ENCODE measurements around the gene NCOA3.
"Not testable (repeated sequence)": the region's sequence is repeated elsewhere in the genome, so short reads cannot be mapped to it uniquely, and the experiment has no call there.

Gene NCOA3

DNA sequence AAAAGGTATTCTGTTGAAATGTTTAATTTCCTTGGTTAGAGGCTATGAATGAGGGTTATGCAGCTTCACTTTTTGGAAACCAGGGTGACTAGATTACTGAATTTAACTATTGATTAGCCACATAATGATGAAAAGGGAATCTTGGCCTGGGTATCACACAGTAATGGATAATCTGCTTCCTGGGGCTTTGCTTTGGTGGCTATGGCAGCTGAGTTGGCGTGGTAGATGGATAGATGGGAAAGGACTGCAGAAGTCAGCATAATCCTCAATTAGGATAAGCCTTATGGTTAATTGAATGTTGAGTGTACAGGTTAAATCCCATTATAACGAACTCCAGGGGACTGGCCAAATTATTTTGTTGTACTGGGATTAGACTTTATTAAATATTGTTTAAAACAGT is 5.2 kb downstream of the NCOA3 start:
- Histone ChIP-seq H4K8ac (ENCODE audit: low read length) (no peak overlapping the region), H3K4ac (ENCODE audit: low read depth in 1 of 2, low read length in 2 of 2) (no peak overlapping the region), H3K4me3 (ENCODE audit: insufficient read depth in 1 of 2, low read depth in 1 of 2, low read length in 2 of 2) (no peak overlapping the region), H3K27ac (ENCODE audit: low read length, poor library complexity, severe bottlenecking) (no peak overlapping the region), H3K79me1 (replicated peaks; ENCODE audit: low read length, poor library complexity, severe bottlenecking) (peaks cover 10% of the 10 kb centered on the region), H4K91ac (ENCODE audit: low read length) (no peak overlapping the region), H2BK12ac (ENCODE audit: low read length in 2 of 2) (no peak overlapping the region), H3K4me1 (ENCODE audit: control insufficient read depth, insufficient read depth, low read depth, low read length) (peaks cover 2% of the 10 kb centered on the region), H3K9me3 (ENCODE audit: control insufficient read depth, low read length) (no peaks in the 10 kb centered on the region), H2AK5ac (ENCODE audit: low read length, severe bottlenecking) (no peak overlapping the region), H2BK120ac (ENCODE audit: low read depth, low read length) (no peak overlapping the region), H3K23ac (ENCODE audit: low read length in 2 of 2) (no peak overlapping the region), H3K9ac (ENCODE audit: low read length) (no peak overlapping the region), H3K4me2 (ENCODE audit: low read length, poor library complexity, severe bottlenecking) (no peak overlapping the region), H2BK15ac (ENCODE audit: low read depth, poor library complexity, severe bottlenecking) (no peak overlapping the region), H3K36me3 (ENCODE audit: control insufficient read depth in 1 of 2, insufficient read depth in 2 of 2, low read depth in 1 of 2, low read length in 2 of 2) (peaks cover 0 to 4% of the 10 kb centered on the region in 2 experiments), H3K18ac (ENCODE audit: low read depth in 1 of 2, low read length in 2 of 2) (no peak overlapping the region), H3K14ac (ENCODE audit: low read length in 2 of 2) (no peak overlapping the region), H3K27me3 (ENCODE audit: control insufficient read depth in 1 of 2, insufficient read depth in 1 of 2, low read length in 2 of 2) (no peaks in the 10 kb centered on the region), H2BK5ac (ENCODE audit: low read depth, low read length, poor library complexity, severe bottlenecking) (no peak overlapping the region), H2AFZ (ENCODE audit: low read depth, low read length) (no peak overlapping the region)
- WGBS, result 97% methylated on average over 2 of the region's 2 CpGs
- no peak for DNase-seq

DNA sequence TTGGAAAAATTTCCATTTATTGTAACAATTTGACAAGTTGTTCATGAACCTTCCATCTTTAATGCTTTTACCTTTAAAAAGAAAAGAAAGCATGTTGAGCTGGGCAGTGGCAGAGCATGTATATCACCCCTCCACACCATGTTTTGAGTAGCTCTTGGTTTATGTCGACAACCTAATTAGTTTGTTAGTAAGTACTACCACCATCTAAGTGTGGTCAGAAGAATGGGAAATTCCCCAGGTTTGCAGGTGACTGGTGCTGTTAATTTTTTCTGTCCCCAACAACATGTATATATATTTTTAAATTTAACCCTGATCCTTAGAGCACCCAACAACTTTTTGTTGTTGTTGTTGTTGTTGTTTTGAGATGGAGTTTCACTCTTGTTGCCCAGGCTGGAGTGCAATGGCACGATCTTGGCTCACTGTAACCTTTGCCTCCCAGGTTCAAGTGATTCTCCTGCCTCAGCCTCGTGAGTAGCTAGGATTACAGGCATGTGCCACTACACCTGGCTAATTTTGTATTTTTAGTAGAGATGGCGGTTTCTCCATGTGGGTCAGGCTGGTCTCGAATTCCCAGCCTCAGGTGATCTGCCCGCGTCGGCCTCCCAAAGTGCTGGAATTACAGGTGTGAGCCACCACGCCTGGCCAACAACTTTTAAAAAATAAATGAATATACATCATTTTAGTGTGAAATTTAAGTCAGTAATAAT is 5.7 kb downstream of the NCOA3 start:
- not testable (repeated sequence) for H2AK5ac ChIP-seq (ENCODE audit: low read length, severe bottlenecking); H3K14ac ChIP-seq (ENCODE audit: low read length in 2 of 2); H3K27ac ChIP-seq (ENCODE audit: low read length, poor library complexity, severe bottlenecking); H3K4me1 ChIP-seq (ENCODE audit: control insufficient read depth, insufficient read depth, low read depth, low read length); H2BK120ac ChIP-seq (ENCODE audit: low read depth, low read length); H3K4me3 ChIP-seq (ENCODE audit: insufficient read depth in 1 of 2, low read depth in 1 of 2, low read length in 2 of 2); H2BK12ac ChIP-seq (ENCODE audit: low read length in 2 of 2); H3K9ac ChIP-seq (ENCODE audit: low read length); H3K9me3 ChIP-seq (ENCODE audit: control insufficient read depth, low read length); H2BK5ac ChIP-seq (ENCODE audit: low read depth, low read length, poor library complexity, severe bottlenecking); H4K8ac ChIP-seq (ENCODE audit: low read length); H3K79me1 ChIP-seq (replicated peaks; ENCODE audit: low read length, poor library complexity, severe bottlenecking); H2BK15ac ChIP-seq (ENCODE audit: low read depth, poor library complexity, severe bottlenecking); H3K18ac ChIP-seq (ENCODE audit: low read depth in 1 of 2, low read length in 2 of 2); H3K23ac ChIP-seq (ENCODE audit: low read length in 2 of 2); H2AFZ ChIP-seq (ENCODE audit: low read depth, low read length); H3K4me2 ChIP-seq (ENCODE audit: low read length, poor library complexity, severe bottlenecking); DNase-seq; H3K4ac ChIP-seq (ENCODE audit: low read depth in 1 of 2, low read length in 2 of 2); H4K91ac ChIP-seq (ENCODE audit: low read length); H3K27me3 ChIP-seq (ENCODE audit: control insufficient read depth in 1 of 2, insufficient read depth in 1 of 2, low read length in 2 of 2); H3K36me3 ChIP-seq (ENCODE audit: control insufficient read depth in 1 of 2, insufficient read depth in 2 of 2, low read depth in 1 of 2, low read length in 2 of 2)
- 97% methylated on average over 4 of the region's 9 CpGs for WGBS

DNA sequence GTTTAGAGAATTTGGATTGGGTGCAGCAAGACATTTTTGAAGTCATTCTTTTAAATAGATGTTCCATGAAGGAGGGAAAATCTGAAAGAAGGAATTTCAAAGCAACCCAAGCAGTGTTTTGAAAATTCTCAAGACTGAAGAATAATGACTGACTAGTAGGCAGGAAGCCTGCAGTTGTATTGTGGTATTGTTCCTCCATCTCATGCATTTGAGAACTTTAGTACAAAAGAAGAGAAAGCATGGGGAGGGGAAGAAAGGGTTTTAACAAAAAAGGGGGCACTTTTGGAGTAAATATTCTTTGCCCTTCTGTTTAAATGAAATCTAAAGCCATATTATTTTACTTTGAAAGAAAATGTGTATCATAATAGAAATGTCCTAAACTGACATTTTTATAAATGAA is 6.6 kb downstream of the NCOA3 start:
- no peaks in the 10 kb centered on the region for H3K9me3 ChIP-seq (ENCODE audit: control insufficient read depth, low read length)
- H3K4me1 ChIP-seq (ENCODE audit: control insufficient read depth, insufficient read depth, low read depth, low read length), result peaks cover 2% of the 10 kb centered on the region
- H3K4me2 ChIP-seq (ENCODE audit: low read length, poor library complexity, severe bottlenecking), result no peak overlapping the region
- H3K27ac ChIP-seq (ENCODE audit: low read length, poor library complexity, severe bottlenecking), result no peak overlapping the region
- H2AFZ ChIP-seq (ENCODE audit: low read depth, low read length), result no peak overlapping the region
- DNase-seq, result no peak
- no peak overlapping the region for H2BK12ac ChIP-seq (ENCODE audit: low read length in 2 of 2)
- no peak overlapping the region for H2BK120ac ChIP-seq (ENCODE audit: low read depth, low read length)
- no peaks in the 10 kb centered on the region for H3K27me3 ChIP-seq (ENCODE audit: control insufficient read depth in 1 of 2, insufficient read depth in 1 of 2, low read length in 2 of 2)
- H3K79me1 ChIP-seq (replicated peaks; ENCODE audit: low read length, poor library complexity, severe bottlenecking), result peaks cover 12% of the 10 kb centered on the region
- no peak overlapping the region for H2BK15ac ChIP-seq (ENCODE audit: low read depth, poor library complexity, severe bottlenecking)
- H3K9ac ChIP-seq (ENCODE audit: low read length), result no peak overlapping the region
- H3K36me3 ChIP-seq (ENCODE audit: control insufficient read depth in 1 of 2, insufficient read depth in 2 of 2, low read depth in 1 of 2, low read length in 2 of 2), result peaks cover 0 to 8% of the 10 kb centered on the region in 2 experiments
- no peak overlapping the region for H2BK5ac ChIP-seq (ENCODE audit: low read depth, low read length, poor library complexity, severe bottlenecking)
- H3K23ac ChIP-seq (ENCODE audit: low read length in 2 of 2), result no peak overlapping the region
- H3K4me3 ChIP-seq (ENCODE audit: insufficient read depth in 1 of 2, low read depth in 1 of 2, low read length in 2 of 2), result no peak overlapping the region
- H3K18ac ChIP-seq (ENCODE audit: low read depth in 1 of 2, low read length in 2 of 2), result no peak overlapping the region
- no peak overlapping the region for H4K91ac ChIP-seq (ENCODE audit: low read length)
- no peak overlapping the region for H4K8ac ChIP-seq (ENCODE audit: low read length)
- no peak overlapping the region for H3K14ac ChIP-seq (ENCODE audit: low read length in 2 of 2)
- no peak overlapping the region for H3K4ac ChIP-seq (ENCODE audit: low read depth in 1 of 2, low read length in 2 of 2)
- no peak overlapping the region for H2AK5ac ChIP-seq (ENCODE audit: low read length, severe bottlenecking)

DNA sequence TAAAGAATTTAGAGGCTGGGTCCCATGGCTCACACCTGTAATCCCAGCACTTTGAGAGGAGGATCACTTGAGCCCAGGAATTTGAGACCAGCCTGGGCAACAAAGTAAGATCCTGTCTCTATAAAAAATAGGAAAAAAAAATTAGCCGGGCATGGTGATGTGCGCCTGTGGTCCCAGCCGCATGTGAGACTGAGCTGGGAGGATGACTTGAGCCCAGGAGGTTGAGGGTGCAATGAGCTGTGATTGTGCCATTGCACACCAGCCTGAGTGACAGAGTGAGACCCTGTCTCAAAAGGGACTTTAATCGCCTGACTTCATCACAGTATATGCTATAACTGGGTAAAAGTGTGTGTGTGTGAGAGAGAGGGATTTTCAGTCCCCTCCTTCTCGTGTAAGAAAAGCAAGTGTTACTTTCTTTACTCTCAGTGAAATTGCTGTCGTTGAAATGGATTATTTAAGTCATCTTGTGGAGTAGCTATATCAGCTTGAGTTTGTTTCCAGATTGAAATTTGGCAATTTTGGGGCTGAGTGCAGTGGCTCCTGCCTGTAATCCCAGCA is 7.5 kb downstream of the NCOA3 start:
- 96% methylated on average over 6 of the region's 6 CpGs for WGBS
- H2BK12ac ChIP-seq (ENCODE audit: low read length in 2 of 2), result no peak overlapping the region
- H3K27ac ChIP-seq (ENCODE audit: low read length, poor library complexity, severe bottlenecking), result no peak overlapping the region
- H3K27me3 ChIP-seq (ENCODE audit: control insufficient read depth in 1 of 2, insufficient read depth in 1 of 2, low read length in 2 of 2), result no peaks in the 10 kb centered on the region
- H2BK15ac ChIP-seq (ENCODE audit: low read depth, poor library complexity, severe bottlenecking), result no peak overlapping the region
- H2BK120ac ChIP-seq (ENCODE audit: low read depth, low read length), result no peak overlapping the region
- H3K9me3 ChIP-seq (ENCODE audit: control insufficient read depth, low read length), result no peaks in the 10 kb centered on the region
- H2BK5ac ChIP-seq (ENCODE audit: low read depth, low read length, poor library complexity, severe bottlenecking), result no peak overlapping the region
- H4K91ac ChIP-seq (ENCODE audit: low read length), result no peak overlapping the region
- H3K4me3 ChIP-seq (ENCODE audit: insufficient read depth in 1 of 2, low read depth in 1 of 2, low read length in 2 of 2), result no peak overlapping the region
- no peak for DNase-seq
- peaks cover 0 to 8% of the 10 kb centered on the region in 2 experiments for H3K36me3 ChIP-seq (ENCODE audit: control insufficient read depth in 1 of 2, insufficient read depth in 2 of 2, low read depth in 1 of 2, low read length in 2 of 2)
- peaks cover 13% of the 10 kb centered on the region for H3K79me1 ChIP-seq (replicated peaks; ENCODE audit: low read length, poor library complexity, severe bottlenecking)
- H3K4ac ChIP-seq (ENCODE audit: low read depth in 1 of 2, low read length in 2 of 2), result no peak overlapping the region
- no peak overlapping the region for H2AFZ ChIP-seq (ENCODE audit: low read depth, low read length)
- no peak overlapping the region for H3K4me2 ChIP-seq (ENCODE audit: low read length, poor library complexity, severe bottlenecking)
- H4K8ac ChIP-seq (ENCODE audit: low read length), result no peak overlapping the region
- no peak overlapping the region for H3K14ac ChIP-seq (ENCODE audit: low read length in 2 of 2)
- no peak overlapping the region for H3K23ac ChIP-seq (ENCODE audit: low read length in 2 of 2)
- H3K18ac ChIP-seq (ENCODE audit: low read depth in 1 of 2, low read length in 2 of 2), result no peak overlapping the region
- H3K4me1 ChIP-seq (ENCODE audit: control insufficient read depth, insufficient read depth, low read depth, low read length), result peaks cover 2% of the 10 kb centered on the region
- H3K9ac ChIP-seq (ENCODE audit: low read length), result no peak overlapping the region
- no peak overlapping the region for H2AK5ac ChIP-seq (ENCODE audit: low read length, severe bottlenecking)

Measured in mesenchymal stem cell (in vitro differentiated cells and primary cell).